ENCODE data around the gene ANKRD36. TPM values are rescaled to one million over a fixed set of nuclear protein-coding genes. Genes with fewer than 3 reads are reported as not detected.
"Not testable (repeated sequence)": the region's sequence is repeated elsewhere in the genome, so short reads cannot be mapped to it uniquely, and the experiment has no call there.

ANKRD36 gene
- total RNA-seq, 1 donor from 2014 or later, result 2.8 TPM

DNA sequence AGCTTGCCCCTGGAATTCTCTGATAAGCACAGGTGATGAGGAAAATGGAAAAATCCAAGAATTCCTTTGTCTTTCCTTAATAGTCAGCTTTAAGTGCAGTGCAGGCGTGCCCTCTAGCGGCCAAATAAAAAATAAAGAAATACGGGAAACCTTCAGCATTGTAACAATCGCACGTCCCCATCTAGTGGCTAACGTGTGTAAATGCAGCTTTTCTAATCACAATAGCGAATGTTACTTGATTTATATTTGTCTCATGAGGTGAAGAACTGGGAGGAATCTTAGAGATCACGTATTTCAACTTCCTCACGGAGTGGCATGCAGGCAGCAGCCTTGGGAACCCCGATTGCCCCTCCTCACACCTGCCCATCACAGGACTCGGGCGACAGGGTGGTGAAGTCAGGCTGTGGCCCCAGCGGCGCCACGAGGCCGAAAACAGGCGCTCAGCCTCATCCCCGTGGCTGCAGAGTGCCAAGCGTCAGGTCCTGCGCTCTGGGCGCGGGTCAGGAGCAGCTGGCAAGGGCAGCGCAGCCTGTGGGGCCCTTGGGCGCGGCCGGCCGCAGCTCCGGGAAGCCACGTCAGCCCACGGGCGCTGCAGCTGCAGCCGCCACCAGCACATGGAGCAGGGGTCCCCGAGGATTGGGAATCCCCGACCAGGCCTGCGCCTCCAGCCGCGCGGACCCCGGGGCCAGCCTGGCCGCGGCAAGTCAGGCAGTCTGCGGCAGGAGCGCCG, 468 bp upstream of the ANKRD36 start:
- ATAC-seq, result peak; percentile 95
- DNase-seq (ENCODE audit: low spot score), result peak; percentile 70

DNA sequence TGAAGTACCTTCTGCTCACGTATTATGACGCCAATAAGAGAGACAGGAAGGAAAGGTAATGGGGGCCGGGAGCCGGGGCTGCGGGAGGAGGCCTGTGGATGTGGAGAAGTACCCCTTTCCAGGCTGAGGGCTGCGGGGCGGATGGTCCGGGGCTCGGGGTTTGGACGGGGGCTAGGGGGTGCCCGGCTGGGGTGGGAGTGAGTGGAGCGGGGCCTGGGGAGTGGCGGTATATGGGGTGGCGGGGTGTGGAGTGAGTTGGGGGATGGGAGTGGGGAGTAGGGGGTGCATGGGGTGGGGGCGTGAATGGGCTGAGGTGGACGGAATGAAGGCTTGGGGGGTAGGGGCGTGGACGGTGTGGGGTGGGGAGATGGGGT, 916 bp downstream of the ANKRD36 start:
- not testable (repeated sequence) for DNase-seq (ENCODE audit: low spot score)
- peak; percentile 2 for ATAC-seq

DNA sequence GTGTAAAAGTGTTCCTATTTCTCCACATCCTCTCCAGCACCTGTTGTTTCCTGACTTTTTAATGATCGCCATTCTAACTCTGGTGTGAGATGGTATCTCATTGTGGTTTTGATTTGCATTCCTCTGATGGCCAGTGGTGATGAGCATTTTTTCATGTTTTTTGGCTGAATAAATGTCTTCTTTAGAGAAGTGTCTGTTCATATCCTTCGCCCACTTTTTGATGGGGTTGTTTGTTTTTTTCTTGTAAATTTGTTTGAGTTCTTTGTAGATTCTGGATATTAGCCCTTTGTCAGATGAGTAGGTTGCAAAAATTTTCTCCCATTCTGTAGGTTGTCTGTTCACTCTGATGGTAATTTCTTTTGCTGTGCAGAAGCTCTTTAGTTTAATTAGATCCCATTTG, 16.1 kb downstream of the ANKRD36 start:
- not testable (repeated sequence) for ATAC-seq

DNA sequence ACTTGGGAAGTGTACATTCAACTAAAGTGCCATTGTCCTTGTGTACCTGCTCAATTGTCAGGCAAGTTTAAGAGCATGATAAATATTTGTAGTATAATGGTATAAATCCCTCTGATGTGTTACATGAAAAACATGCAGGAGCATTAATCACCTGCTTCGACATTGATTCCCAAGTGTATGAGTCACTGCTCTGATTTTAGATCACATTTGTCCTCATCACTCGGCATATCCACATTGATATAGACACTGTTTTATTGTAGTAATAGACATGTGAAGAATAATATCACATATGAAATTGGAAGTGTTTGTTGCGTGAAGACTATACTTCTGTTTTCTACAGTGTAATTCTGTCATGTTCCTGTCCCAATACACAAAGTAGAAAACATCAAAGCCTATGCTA, 31.1 kb downstream of the ANKRD36 start:
- not testable (repeated sequence) for DNase-seq (ENCODE audit: low spot score); ATAC-seq

More for the DNA sequence above, 16.1 kb downstream of the ANKRD36 start:
- not testable (repeated sequence) for DNase-seq (ENCODE audit: low spot score)

- DNase-seq (ENCODE audit: low spot score); ATAC-seq: not testable (repeated sequence)
Observed at GRCh38 chr2:97166548-97166947, 53.6 kb downstream of the ANKRD36 start.

- not testable (repeated sequence) for DNase-seq (ENCODE audit: low spot score); ATAC-seq
Observed at GRCh38 chr2:97167938-97168337, 55.0 kb downstream of the ANKRD36 start.

DNA sequence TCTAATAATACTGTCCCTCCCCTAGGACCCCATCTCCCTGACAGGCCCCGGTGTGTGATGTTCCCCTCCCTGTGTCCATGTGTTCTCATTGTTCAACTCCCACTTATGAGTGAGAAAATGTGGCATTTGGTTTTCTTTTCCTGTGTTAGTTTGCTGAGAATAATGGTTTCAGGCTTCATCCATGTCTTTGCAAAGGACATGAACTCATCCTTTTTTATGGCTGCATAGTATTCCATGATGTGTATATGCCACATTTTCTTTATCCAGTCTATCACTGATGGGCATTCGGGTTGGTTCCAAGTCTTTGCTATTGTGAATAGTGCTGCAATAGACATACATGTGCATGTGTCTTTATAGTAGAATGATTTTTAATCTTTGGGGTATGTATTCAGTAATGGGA, 55.6 kb downstream of the ANKRD36 start:
- DNase-seq (ENCODE audit: low spot score); ATAC-seq: not testable (repeated sequence)

DNA sequence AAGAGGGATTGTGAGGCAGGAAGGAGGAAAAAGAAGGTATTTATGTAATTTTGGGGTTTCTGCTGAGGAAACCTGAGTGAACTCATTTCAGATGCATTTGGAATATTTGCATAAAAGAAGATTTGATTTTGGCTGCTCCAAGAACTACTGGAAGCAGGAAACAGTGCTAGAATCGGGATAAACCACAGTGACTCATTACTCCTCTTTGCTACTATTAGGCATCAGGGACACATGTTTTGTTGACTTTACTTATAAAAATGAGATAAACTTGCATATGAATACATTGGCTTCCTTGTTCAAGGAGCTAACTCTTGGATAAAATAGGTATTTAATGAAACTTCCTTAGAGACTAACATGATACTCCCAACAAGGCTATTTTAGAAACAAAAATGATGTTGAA, 67.4 kb downstream of the ANKRD36 start:
- not testable (repeated sequence) for ATAC-seq; DNase-seq (ENCODE audit: low spot score)

GRCh38 chr2:97195349-97195748, 82.4 kb downstream of the ANKRD36 start:
- ATAC-seq; DNase-seq (ENCODE audit: low spot score): not testable (repeated sequence)

DNA sequence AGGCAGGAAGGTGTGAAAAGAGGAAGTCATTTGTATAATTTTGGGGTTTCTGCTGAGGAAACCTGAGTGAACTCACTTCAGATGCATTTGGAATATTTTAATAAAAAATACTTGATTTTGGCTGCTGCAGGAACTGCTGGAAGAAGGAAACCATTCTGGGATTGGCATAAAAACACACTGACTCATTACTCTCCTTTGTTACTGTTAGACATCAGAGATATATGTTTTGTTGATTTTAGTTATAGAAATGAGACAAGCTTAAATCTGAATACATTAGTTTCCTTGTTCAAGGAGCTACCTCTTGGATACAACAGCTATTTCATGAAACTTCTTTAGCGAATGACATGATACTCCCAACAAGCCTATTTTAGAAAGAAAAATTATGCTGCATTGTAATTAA, 84.3 kb downstream of the ANKRD36 start:
- ATAC-seq; DNase-seq (ENCODE audit: low spot score): not testable (repeated sequence)

GRCh38 chr2:97200887-97201286, 87.9 kb downstream of the ANKRD36 start:
- not testable (repeated sequence) for DNase-seq (ENCODE audit: low spot score); ATAC-seq

DNA sequence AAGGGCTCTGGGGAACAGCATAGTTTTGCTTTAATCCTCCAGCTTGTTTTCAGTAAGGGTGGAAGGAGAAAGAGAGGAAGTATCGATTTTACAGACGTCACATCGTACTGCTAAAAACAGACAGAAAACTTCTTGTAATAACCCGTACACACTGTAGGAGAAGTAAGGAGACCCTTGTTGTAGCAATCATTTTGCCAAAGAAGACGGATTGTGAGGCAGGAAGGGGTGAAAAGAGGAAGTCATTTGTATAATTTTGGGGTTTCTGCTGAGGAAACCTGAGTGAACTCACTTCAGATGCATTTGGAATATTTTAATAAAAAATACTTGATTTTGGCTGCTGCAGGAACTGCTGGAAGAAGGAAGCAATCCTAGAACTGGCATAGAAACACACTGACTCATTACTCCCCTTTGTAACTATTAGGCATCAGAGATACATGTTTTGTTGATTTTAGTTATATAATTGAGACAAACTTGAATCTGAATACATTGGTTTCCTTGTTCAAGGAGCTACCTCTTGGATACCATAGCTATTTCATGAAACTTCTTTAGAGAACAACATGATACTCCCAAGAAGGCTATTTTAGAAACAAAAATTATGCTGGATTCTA, 89.8 kb downstream of the ANKRD36 start:
- not testable (repeated sequence) for ATAC-seq; DNase-seq (ENCODE audit: low spot score)

- DNase-seq (ENCODE audit: low spot score), result no peak
- ATAC-seq, result no peak
Observed at GRCh38 chr2:97210325-97210724, 97.4 kb downstream of the ANKRD36 start.

DNA sequence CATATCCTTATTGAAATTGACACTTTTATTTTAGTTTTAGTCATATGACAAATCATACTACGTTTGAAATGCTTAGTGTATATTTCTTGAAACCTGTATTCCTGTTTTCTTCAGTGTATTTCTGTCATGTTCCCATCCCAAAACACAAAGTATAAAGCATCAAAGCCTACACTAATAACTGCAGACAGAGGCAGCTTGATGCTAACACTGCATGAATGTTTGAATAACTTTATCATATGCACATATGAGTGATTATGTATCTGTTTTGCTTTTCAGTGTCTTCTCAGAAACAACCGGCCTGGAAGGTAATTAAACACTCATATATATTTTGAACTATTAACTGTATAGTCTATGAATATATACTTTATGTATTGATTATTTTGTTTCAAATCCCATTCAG, 102.1 kb downstream of the ANKRD36 start:
- ATAC-seq; DNase-seq (ENCODE audit: low spot score): not testable (repeated sequence)

DNA sequence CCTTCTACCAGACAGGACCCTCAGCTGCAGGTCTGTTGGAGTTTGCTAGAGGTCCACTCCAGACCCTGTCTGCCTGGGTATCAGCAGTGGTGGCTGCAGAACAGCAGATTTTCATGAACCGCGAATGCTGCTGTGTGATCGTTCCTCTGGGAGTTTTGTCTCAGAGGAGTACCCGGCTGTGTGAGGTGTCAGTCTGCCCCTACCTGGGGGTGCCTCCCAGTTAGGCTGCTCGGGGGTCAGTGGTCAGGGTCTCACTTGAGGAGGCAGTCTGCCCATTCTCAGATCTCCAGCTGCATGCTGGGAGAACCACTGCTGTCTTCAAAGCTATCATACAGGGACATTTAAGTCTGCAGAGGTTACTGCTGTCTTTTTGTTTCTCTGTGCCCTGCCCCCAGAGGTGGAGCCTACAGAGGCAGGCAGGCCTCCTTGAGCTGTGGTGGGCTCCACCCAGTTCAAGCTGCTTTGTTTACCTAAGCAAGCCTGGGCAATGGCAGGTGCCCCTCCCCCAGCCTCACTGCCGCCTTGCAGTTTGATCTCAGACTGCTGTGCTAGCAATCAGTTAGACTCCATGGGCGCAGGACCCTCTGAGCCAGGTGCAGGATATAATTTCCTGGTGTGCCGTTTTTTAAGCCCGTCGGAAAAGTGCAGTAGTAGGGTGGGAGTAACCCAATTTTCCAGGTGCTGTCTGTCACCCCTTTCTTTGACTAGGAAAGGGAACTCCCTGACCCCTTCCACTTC, 118.1 kb downstream of the ANKRD36 start:
- not testable (repeated sequence) for DNase-seq (ENCODE audit: low spot score); ATAC-seq

- ATAC-seq; DNase-seq (ENCODE audit: low spot score): not testable (repeated sequence)
Observed at GRCh38 chr2:97232981-97233380, 120.0 kb downstream of the ANKRD36 start.

DNA sequence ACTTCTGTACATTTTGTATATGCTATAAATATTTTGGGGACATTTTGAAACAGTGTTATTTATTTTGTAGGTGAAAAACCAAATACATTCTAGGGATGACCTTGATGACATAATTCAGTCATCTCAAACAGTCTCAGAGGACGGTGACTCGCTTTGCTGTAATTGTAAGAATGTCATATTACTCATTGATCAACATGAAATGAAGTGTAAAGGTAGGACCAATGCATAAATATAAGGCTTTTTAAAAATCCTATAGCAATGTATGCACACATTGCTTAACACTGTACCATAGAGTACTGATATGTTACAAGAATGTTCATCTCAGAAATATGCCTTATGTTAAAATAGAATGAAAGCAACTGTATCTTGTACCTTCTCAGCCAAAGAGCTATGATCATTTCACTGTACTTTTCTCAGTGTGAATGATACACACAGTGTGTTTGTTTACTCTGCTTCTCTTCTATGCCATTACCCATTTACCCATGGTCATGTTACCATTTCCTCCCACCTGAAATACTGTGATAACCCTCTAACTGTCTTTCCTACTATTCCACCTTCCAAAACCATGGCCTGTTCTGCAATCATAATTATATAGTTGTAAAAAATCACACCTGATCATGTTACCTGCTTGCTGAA, 120.8 kb downstream of the ANKRD36 start:
- not testable (repeated sequence) for DNase-seq (ENCODE audit: low spot score); ATAC-seq

DNA sequence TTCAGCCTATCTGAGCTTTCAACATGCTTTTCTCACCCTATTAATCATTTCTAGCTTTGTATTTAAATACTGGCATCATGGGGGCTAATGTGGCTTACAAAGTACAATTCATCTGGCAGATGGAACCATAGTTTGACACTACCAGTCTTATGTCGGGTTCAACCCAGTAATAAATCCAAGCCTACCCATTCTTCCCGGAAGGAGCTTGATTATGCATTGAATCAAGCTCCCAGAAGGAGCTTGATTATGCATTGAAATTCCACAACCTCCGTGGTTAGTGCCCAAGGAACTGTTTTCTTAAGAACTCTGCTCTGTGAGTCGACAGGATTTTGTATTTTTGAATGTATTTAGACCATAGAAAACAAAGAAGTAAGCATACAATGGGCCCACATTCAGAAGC, 148.2 kb downstream of the ANKRD36 start:
- not testable (repeated sequence) for DNase-seq (ENCODE audit: low spot score); ATAC-seq

- not testable (repeated sequence) for DNase-seq (ENCODE audit: low spot score); ATAC-seq
Observed at GRCh38 chr2:97266449-97266848, 153.5 kb downstream of the ANKRD36 start.

GRCh38 chr2:97267411-97268074, 154.6 kb downstream of the ANKRD36 start:
- DNase-seq (ENCODE audit: low spot score), result peak; percentile 42
- no peak for ATAC-seq
